AG09309 (cell line): ENCODE data around the gene SPOCK3.

Source experiments
- DNase-seq: peaks from one replicate; pipeline ENCODE4 v3.0.0-alpha.2; 2010; ENCODE audit warnings: low read depth
- H3K4me3 ChIP-seq: 2 replicates; pipeline ENCODE4 v1.5.1; 2011; ENCODE audit warnings: mild to moderate bottlenecking, low read depth, low read length, moderate library complexity; ENCODE audit not compliant: control insufficient read depth
- TF ChIP-seq, protein P1 (sequence below): IDR thresholded peaks from 2 replicates; pipeline ENCODE4 v1.5.1; 2011; ENCODE audit warnings: mild to moderate bottlenecking, low read depth, low read length, inconsistent platforms; ENCODE audit not compliant: insufficient read depth, control insufficient read depth; ENCODE audit errors: missing control alignments

SPOCK3 gene

DNA sequence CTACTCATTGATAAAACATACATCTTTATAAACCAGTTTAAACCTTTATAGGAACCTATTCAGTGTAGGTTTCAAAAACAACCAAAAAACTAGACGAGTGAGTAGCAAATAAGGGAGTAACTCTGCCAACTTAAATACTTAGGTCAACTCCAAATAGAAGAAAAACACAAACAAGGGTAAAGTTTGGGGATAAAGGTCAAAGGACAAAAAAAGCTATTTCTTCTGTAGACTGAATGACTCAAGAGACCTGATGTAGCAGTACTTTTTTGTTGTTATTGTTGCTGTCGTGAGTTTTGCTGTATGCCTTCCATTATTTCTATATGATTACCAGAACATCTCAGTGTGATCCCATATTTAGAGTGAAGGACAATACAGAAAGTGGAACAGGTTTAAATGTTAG is 199.3 kb downstream of the SPOCK3 start:
- DNase-seq = no peak
- TF ChIP-seq, protein P1, sequence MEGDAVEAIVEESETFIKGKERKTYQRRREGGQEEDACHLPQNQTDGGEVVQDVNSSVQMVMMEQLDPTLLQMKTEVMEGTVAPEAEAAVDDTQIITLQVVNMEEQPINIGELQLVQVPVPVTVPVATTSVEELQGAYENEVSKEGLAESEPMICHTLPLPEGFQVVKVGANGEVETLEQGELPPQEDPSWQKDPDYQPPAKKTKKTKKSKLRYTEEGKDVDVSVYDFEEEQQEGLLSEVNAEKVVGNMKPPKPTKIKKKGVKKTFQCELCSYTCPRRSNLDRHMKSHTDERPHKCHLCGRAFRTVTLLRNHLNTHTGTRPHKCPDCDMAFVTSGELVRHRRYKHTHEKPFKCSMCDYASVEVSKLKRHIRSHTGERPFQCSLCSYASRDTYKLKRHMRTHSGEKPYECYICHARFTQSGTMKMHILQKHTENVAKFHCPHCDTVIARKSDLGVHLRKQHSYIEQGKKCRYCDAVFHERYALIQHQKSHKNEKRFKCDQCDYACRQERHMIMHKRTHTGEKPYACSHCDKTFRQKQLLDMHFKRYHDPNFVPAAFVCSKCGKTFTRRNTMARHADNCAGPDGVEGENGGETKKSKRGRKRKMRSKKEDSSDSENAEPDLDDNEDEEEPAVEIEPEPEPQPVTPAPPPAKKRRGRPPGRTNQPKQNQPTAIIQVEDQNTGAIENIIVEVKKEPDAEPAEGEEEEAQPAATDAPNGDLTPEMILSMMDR = no peak
- H3K4me3 ChIP-seq = no peak overlapping the region

DNA sequence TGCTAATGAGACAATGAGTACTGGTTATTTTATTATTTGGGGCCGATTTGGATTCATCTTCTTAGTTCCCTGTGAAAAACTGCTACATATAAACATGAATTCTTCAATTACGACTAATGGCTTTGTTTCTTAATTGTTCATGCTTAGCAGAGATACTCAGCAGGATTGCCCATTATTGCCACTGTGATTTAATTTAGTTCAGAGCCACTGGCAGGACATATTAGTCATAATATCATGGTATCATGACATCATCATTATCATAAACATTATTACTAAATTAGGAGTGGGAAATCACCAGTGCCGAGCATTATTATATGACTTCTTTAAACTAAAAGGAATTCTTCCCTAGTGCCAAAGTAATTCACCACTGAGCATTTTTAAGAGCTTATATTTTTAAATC is 201.4 kb downstream of the SPOCK3 start:
- DNase-seq = no peak
- H3K4me3 ChIP-seq = no peak overlapping the region
- TF ChIP-seq, protein P1 = no peak

DNA sequence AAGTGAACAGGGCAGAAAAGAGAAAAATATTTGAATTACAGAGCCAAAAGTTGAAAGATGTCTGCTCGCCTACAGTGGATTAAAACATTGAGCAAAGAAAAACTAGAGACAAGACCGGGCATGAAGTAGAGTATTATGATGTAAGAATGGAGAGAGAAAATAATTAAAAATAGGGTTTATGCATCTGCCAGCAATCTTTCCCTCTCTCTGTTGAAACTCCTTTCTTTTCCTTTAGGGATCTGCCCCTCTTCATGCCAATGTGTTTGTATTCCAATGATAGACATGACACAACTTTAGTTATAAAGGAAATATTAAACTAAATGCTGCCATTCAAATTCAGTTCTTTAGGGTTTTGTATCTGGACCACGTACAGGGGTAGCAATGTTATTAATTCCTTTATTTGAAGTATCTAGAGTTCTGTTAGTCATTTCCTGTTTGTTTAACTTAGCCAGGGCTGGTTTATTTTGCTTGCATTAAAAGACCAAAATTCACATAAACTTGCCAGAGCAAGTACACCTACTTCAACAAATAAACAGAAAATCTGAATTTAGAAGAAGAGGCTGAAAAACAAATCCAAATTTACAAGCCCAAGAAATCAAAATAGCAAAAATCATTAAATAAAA is 202.6 kb downstream of the SPOCK3 start:
- no peak for DNase-seq
- TF ChIP-seq, protein P1 = no peak
- no peak overlapping the region for H3K4me3 ChIP-seq

DNA sequence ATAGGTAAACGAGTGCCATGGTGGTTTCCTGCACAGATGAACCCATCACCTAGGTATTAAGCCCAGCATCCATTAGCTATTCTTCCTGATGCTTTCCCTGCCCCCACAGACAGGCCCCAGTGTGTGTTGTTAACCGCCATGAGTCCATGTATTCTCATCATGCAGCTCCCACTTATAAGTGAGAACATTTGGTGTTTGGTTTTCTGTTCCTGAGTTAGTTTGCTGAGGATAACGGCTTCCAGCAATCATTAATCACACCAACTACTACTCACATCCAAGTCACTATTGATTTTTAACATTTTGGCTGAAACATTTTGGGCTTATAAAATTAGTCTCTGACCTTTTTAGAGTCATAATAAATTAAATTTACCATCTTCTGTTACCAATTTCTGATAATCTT is 205.3 kb downstream of the SPOCK3 start:
- TF ChIP-seq, protein P1 = no peak
- DNase-seq = no peak
- H3K4me3 ChIP-seq = no peak overlapping the region

DNA sequence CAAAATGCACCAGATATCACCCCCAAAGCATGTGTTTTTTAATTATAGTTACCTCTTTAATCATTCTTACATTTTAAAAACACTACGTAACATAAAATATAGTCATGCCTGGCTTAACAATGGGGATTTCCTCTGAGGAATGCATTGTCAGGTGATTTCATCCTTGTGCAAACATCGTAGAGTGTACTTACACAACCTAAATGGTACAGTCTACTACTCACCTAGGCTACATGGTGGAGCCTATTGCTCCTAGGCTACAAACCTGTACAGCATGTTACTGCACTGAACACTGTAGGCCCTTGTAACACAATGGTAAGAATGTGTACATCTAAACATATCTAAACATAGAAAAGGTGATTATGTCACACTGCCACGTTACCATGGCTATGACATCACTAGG is 208.6 kb downstream of the SPOCK3 start:
- no peak for DNase-seq
- TF ChIP-seq, protein P1 = no peak
- H3K4me3 ChIP-seq = no peak overlapping the region

DNA sequence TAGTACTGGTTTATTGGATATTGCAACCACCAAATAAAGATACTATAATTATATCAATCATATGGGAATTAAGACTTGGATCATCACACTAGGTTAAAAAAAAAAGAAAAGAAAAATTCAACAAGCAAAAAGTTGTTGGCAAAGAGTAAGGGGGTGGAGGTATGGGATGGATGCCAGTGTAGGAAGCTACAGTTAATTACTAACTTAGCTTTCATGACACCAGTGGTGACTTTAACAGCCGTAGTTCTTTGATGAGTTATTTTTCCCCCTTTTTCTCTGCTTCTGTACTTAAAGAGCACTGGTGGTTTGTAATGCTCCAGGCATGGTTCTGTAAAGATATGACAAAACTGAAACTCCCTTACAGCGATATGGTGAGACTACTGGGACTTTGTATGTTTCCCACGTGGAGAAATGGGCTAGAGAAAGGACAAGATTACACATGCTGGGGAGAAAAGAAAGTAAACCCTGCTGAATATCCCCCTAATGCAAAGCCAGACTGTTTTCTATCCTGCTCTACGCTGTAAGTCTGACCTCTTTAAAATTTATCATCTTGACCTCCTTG is 210.8 kb downstream of the SPOCK3 start:
- no peak overlapping the region for H3K4me3 ChIP-seq
- no peak for DNase-seq

More for the DNA sequence above, 210.8 kb downstream of the SPOCK3 start:
- TF ChIP-seq, protein P1 = no peak
